GM19397 (cell line): Measurements from ENCODE around the gene PAOX.
"Not testable (repeated sequence)": the region's sequence is repeated elsewhere in the genome, so short reads cannot be mapped to it uniquely, and the experiment has no call there.

Experiments used
- ATAC-seq: cut with Tn5 transposase; IDR thresholded peaks from one replicate; pipeline ENCODE4 v1.9.1; 2021; ENCODE audit warnings: mild to moderate bottlenecking, moderate library complexity; ENCODE audit not compliant: unreplicated experiment

The PAOX gene

GRCh38 chr10:133431888-133432613, 53.0 kb downstream of the PAOX start:
- ATAC-seq, result not testable (repeated sequence)

GRCh38 chr10:133432789-133433188, 53.7 kb downstream of the PAOX start:
- ATAC-seq, result not testable (repeated sequence)

GRCh38 chr10:133438711-133439273, 59.7 kb downstream of the PAOX start:
- no peak for ATAC-seq

GRCh38 chr10:133439517-133440461, 60.7 kb downstream of the PAOX start:
- no peak for ATAC-seq

- ATAC-seq, result no peak
Observed at GRCh38 chr10:133440633-133441285, 61.7 kb downstream of the PAOX start.
